OCI-LY3 (cell line): Measurements from ENCODE around the gene MAPK7.

Experiments
- CTCF ChIP-seq: fragments of 200-600, 300-600 bp; sonication (generic); IDR thresholded peaks from 2 replicates; pipeline ENCODE4 v1.5.1; 2014; ENCODE audit warnings: antibody characterized with exemption, low read length, low read depth
- EZH2phosphoT487 ChIP-seq: fragments of 200-600 bp; shearing (Covaris generic); IDR thresholded peaks from 2 replicates; pipeline ENCODE4 v1.6.1; 2018; ENCODE audit warnings: antibody characterized with exemption, mixed run types, low read depth

DNA sequence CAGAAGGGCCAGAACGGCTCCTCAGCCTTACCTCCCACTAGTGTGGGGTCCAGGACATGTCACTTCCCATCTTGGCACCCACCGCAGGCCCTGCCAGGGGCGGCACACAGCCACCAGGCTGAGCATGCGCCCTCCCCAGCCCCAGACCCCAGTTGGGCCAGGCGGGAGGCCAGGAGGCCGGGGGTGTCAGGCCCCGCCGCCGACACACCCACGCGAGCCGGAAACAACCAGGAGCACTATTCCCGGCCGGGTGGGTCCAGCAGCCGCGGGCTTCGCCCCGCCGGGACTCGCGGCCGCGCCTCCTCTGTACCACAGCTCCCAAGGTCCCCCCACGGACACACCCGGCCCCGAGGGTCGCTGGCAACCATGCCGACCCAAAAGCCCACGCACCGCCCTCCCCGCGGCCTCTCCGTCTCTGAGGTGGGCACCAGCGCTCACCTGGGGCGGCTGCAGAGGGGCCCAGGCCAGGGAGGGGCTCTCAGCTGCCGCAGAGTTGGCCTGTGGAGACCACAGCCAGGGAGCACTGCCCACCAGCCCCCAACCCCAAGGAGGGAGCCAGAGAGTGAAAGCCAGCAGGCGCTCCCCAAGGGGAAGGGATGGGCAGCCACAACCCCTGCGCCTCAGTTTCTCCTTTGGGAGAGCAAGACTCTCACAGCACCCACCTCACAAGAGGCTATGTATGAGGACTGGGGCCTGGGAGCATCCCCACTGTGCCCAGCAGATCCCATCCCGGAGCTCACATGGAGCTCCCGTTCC, 33.8 kb upstream of the MAPK7 start:
- TF ChIP-seq CTCF (no peak), EZH2phosphoT487 (no peak)
